Measurements from ENCODE around the gene NCAPH2. TPM values are rescaled to one million over a fixed set of nuclear protein-coding genes. Genes with fewer than 3 reads are reported as not detected.
A peak's percentile ranks its signal among the peaks of the same experiment; 100 is the strongest.

Gene NCAPH2
- total and polyA plus RNA-seq, 2 experiments from 2014 or later, result 50.3 to 59.4 TPM

DNA sequence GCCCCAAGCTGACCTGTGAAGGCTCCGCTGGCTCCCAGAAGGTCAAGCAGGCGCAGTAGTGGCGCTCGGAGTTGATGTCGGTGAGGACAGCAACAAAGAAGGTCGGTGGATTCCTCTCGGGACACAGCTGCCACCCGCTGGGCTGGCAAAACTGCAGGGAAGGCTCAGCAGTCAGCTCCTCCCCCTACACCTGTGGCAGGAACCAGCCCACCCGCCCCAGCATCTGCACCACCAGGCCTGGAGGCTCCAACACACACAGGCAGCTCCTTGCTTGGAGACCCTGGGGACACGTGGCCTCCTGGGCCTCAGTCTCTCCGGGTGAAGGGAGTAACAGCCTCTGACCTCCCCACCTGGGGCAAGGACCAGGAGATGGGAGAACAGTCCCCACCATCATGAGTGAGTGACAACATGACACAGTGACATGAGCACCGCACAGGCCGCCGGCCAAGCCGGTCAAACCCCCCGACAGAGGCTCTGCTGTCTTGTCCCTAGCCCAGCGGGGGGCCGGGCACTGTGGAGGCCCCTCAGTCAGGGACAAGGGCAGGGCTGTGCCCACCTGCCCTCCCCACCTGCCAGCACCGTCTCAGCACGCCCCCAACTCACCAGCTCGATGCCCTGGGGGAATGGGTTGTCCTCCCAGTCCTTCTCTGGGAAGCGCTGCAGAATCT, 40.1 kb upstream of the NCAPH2 start:
- DNase-seq (ENCODE audit: low read depth in 1 of 2, low spot score in 1 of 2), result no peak
- Histone ChIP-seq H3K27ac (no peak overlapping the region), H3K9me3 (ENCODE audit: low read depth) (no peaks in the 10 kb centered on the region), H3K27me3 (no peaks in the 10 kb centered on the region), H3K36me3 (peaks cover 38% of the 10 kb centered on the region), H3K4me3 (no peak overlapping the region), H3K4me1 (ENCODE audit: low read depth) (no peaks in the 10 kb centered on the region)
- TF ChIP-seq, protein P1, sequence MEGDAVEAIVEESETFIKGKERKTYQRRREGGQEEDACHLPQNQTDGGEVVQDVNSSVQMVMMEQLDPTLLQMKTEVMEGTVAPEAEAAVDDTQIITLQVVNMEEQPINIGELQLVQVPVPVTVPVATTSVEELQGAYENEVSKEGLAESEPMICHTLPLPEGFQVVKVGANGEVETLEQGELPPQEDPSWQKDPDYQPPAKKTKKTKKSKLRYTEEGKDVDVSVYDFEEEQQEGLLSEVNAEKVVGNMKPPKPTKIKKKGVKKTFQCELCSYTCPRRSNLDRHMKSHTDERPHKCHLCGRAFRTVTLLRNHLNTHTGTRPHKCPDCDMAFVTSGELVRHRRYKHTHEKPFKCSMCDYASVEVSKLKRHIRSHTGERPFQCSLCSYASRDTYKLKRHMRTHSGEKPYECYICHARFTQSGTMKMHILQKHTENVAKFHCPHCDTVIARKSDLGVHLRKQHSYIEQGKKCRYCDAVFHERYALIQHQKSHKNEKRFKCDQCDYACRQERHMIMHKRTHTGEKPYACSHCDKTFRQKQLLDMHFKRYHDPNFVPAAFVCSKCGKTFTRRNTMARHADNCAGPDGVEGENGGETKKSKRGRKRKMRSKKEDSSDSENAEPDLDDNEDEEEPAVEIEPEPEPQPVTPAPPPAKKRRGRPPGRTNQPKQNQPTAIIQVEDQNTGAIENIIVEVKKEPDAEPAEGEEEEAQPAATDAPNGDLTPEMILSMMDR (IDR thresholded peaks at IDR 0.05; ENCODE audit: low read depth, low read length), result no peak

DNA sequence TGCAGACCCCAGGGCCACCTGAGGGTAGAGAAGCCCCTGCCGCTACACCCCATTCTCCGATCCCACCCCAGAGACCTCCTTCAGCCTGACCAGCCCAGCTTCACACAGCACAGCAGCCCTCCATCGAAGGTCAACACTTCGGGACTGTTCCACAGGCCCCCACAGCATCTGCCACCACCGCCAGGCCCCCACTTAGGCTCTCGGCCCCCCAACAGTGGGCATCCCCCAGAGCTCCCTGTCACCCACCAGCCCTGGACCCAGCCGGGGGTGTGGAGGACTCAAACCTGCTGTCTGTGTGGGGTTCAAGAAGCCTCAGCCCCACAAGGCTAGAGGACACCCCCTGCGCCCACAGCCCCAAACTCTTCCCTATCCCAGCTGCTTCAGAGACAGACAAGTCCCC, 39.4 kb upstream of the NCAPH2 start:
- no peak overlapping the region for H3K27ac ChIP-seq
- H3K36me3 ChIP-seq, result peaks cover 31% of the 10 kb centered on the region
- H3K4me1 ChIP-seq (ENCODE audit: low read depth), result no peaks in the 10 kb centered on the region
- TF ChIP-seq, protein P1 (IDR thresholded peaks at IDR 0.05; ENCODE audit: low read depth, low read length), result no peak
- H3K27me3 ChIP-seq, result no peaks in the 10 kb centered on the region
- no peaks in the 10 kb centered on the region for H3K9me3 ChIP-seq (ENCODE audit: low read depth)
- no peak overlapping the region for H3K4me3 ChIP-seq
- no peak for DNase-seq (ENCODE audit: low read depth in 1 of 2, low spot score in 1 of 2)

DNA sequence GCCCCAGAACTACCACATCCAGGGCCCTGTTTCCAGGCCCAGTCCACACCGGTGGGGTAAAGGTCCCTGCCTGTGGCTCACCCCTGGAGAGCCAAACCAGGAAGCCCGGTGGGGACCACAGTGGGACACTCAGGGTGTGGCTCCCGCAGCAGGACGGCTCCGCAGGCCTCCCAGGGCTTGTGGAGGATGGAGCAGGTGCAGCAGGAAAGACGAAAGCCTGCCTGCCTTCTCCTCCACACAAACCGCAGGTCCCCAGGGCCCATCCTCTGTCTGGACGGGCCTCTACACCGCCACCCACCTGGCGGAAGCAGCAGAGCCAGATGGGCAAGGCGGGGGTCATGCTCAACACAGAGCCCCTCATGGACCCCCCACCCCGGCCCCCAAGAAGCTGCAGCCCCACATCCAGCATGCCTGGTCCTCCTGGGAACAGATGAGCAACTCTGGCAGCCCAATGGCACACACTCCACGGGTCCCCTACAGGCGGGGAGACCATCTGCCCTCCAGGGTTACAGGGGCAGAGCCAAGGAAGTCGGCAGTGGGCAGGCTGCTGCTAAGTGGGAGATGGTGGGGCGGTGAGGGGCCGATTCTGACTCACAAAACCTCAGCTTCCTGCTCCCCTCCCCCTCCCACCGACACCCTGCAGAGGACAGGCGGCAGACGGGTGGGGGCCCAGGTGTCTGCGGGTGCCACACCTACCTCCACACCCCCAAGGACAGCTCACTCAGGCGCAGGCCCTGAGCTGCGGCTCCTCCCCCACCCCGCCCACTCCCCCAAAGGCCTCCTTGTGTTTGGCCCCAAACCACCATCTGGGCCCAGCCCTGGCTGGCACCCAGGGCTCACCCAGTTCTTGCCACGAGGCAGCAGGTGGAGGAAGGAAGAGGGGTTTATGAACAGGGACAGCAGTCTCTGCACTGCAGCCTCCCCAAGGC, 38.4 kb upstream of the NCAPH2 start:
- Histone ChIP-seq H3K9me3 (ENCODE audit: low read depth) (no peaks in the 10 kb centered on the region), H3K27ac (no peak overlapping the region), H3K27me3 (no peaks in the 10 kb centered on the region), H3K4me3 (no peak overlapping the region), H3K36me3 (peaks cover 25% of the 10 kb centered on the region), H3K4me1 (ENCODE audit: low read depth) (no peaks in the 10 kb centered on the region)
- TF ChIP-seq, protein P1 (IDR thresholded peaks at IDR 0.05; ENCODE audit: low read depth, low read length), result no peak
- DNase-seq (ENCODE audit: low read depth in 1 of 2, low spot score in 1 of 2), result peak in 1 of 2 donors; percentile 39

DNA sequence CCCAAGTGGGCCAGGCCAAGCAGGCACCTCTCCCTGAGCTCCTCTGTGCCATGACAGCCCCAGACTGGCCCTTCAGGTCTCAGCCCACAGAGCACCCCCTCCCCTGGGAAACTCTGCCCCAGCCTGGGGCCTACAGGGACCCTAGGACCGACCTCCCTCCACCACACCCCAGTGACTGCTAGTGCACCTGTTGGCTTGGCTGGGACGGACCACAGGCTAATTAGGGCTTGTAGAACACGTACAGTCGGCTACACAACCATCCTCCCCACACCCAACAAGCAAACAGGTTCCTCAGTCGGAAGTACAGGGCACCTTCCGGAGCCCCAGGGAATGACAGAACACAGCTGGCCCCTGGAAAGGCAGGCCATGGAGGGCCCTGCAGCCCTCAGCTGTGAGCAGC, 37.5 kb upstream of the NCAPH2 start:
- Histone ChIP-seq H3K9me3 (ENCODE audit: low read depth) (no peaks in the 10 kb centered on the region), H3K27me3 (no peaks in the 10 kb centered on the region), H3K36me3 (peaks cover 17% of the 10 kb centered on the region), H3K4me1 (ENCODE audit: low read depth) (no peaks in the 10 kb centered on the region), H3K27ac (no peak overlapping the region), H3K4me3 (no peak overlapping the region)
- DNase-seq (ENCODE audit: low read depth in 1 of 2, low spot score in 1 of 2), result no peak
- TF ChIP-seq, protein P1 (IDR thresholded peaks at IDR 0.05; ENCODE audit: low read depth, low read length), result no peak

DNA sequence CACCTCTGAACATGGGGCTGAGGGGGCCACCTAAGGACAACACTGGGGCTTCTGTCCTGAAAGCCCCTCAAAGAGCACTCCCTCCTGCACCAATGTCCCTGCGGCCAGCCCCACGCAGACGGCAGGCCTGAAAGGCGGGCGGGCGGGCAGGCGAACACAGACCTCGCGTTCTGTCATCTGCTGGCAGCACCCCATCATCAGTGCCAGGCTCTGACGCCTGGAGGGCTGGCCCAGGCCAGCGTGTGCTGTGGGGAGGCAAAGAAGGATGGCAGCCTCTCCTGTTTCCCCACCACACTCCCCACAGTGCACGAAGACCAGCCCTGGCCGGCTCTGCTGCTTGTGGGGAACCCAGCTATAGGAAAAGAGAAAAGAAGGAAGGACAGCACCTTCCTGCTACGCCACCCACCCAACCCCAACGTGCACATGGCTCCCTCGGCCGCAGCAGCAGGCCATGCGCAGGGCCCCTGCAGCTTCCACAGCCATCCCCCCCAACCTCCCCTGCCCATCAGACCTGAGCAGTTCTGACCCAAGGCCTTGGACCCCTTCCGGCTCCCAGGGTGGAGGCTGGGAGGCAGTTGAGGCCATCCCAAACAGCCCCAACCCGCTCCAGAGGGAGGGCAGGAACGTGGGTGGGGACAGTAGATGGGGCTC, 36.7 kb upstream of the NCAPH2 start:
- H3K36me3 ChIP-seq, result peaks cover 10% of the 10 kb centered on the region
- no peak overlapping the region for H3K4me3 ChIP-seq
- no peaks in the 10 kb centered on the region for H3K9me3 ChIP-seq (ENCODE audit: low read depth)
- DNase-seq (ENCODE audit: low read depth in 1 of 2, low spot score in 1 of 2), result no peak
- no peaks in the 10 kb centered on the region for H3K4me1 ChIP-seq (ENCODE audit: low read depth)
- TF ChIP-seq, protein P1 (IDR thresholded peaks at IDR 0.05; ENCODE audit: low read depth, low read length), result no peak
- H3K27me3 ChIP-seq, result no peaks in the 10 kb centered on the region
- H3K27ac ChIP-seq, result no peak overlapping the region
